T1000 (cell line): ENCODE data around the gene PADI2.
A peak's percentile ranks its signal among the peaks of the same experiment; 100 is the strongest.

Experiments
- DNase-seq: peaks from one replicate; lab custom pipeline; 2025; ENCODE audit warnings: mixed read lengths; lab: John Stamatoyannopoulos, UW

Gene PADI2

DNA sequence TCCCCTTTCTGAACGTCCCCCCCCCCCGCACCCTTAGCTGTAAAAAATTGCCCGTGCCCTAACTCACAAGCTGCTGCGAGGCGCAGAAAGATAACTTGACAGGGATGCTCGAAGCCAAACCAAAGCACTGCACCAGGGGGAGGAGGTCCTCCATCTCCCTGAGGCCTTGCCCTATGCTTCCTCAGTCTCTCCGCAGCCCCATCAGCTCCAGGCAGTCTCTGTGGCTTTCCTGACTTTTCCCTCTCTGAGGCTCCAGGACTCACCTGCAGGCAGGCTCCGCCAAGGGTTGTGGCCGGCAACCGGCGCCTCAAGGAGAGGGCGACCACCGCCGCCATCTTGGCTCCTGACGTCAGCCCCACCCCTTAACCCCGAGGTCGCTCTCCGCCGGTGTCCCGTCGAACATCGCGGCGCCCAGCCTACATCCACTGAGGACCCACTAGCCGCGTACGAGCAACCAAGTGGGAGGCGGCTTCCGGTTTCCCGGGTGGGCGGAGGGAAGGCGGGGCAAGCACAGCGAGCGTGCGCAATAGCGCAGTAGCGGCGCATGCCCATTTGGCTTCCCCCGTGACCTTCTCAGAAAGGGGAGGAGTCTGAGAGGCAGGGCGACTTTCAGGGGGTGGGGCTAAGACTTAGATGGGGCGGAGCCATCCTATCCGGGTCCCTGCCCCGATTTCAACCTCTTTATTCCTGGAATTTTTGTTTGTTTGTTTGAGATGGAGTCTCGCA, 65.4 kb downstream of the PADI2 start, which contains the start of gene SDHB:
SDHB (minus strand) TSS at position 348 of the 726 bp plus-strand sequence; CDS start at position 335, 13 bp downstream.
- DNase-seq = peak; percentile 99

DNA sequence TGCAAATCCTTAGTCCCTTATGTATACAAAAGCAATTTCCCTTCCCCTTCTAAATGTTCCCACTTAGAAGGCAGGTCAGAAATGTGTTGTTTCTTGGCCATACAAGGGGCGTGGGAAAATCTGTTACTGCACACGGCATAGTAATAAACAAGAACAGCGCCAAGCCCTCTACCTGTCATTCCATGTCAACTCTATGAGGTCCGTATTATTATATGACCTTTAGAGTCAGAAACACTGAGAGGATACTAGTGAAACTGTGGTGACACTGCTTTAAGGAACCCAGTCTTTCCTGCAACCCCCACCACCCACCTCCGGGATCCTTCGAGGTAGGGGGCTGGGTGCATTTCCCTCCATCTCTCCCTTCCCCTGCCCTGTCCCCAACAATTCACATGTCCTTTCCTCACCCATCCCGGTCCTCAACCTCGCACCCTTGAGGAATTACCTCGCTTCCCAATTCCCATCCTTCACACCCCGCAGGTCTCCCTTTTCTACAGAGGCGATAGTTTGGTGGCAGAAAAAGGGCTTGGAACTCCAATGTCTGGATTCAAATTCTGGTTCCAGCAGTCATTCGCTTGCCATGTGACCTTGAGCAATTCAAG, 66.1 kb downstream of the PADI2 start:
- no peak for DNase-seq

DNA sequence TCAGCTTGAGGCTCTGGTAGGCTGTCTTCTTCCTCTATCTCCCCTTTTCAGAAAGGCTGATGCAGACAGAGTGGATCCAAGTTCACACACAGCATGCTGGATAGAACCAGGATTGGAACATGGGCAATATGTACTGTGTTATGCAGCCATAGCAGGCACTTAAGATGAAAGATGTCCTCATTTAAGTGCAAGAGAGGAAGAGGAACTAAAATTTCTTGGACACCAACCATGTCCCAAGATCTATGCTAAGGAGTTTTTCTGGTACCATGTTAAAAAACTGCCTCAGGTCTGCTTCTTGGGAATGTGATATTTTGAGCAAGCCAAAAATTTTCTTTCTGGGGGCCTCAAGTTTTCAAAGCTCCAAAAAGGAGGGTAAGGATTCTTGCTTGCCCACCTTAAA, 66.6 kb downstream of the PADI2 start:
- DNase-seq = no peak

DNA sequence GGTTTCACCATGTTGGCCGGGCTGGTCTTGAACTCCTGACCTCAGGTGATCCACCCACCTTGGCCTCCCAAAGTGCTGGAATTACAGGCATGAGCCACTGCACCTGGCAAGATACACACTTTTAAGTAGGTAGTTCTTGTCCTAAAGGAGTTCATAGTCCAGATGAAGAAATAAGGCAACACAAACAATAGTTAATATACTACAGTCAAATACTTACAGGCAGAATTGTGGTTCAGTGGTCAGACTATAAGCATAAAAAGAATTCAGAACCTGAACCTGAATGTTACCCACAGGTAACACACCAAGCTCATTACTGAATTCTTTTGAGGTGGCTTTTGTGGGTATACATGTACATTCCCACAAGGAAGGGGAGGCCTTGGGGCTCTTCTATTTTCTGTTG, 67.2 kb downstream of the PADI2 start:
- DNase-seq = no peak

DNA sequence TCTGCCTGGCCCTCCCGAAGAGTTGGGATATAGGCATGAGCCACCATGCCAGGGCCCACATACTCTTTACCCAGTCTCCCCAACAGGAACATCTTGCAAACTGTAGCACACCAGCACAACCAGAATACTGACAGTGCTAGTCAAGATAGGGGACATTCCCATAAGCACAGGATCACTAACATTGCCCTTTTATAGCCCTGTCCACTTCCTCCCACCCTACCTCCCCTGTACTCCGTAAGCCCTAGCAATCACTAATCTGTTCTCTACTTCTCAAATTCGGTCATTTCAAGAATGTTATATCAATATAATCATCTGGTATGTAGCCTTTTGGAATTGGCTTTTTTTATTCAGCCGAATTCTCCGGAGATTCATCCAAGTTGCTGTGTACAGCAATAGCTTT, 71.3 kb downstream of the PADI2 start:
- no peak for DNase-seq

DNA sequence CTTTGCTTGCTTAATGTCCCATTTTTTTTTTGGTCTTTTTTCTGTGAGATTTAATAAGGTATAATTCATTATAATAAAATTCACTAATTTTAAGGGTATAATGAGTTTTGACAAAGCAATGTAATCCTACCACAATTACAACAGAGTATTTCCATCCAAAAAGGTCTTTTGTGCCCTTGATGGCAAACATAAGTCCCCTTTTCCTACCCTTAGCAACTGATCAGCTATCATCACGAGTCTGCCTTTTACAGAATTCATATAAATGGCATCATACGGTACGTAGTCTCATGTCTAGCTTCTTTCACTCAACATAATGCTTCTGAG, 73.0 kb downstream of the PADI2 start:
- DNase-seq = no peak

DNA sequence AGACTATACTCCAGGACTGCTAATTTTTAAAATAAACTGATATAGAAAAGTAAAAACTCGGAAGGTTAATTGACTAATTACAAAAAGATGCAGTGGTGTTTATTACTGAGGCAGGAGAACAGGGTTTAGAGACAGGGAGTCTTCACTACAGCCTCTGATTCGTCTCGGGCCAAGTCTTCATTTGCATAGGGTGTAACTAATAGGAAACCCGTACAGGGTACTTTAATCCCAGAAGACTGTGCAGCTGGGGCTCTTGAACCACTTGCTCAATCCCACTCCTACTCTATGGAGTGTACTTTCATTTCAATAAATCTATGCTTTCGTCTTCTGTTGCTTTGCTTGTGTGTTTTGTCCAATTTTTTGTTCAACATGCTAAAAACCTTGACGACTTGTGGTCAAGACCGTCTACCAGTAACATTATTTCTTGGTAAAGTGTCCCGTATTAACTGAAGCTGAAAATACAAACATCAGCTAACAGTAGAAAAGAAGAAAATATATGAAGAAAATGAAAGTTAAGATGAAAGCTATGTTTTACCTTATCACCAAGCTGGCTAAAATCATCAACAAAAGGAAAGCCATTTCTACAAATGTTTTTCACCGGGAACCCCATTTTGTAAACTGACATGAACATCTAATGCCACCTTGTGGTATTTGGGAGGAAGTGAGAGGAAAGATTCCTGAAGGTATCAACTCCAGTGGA, 73.5 kb downstream of the PADI2 start:
- DNase-seq = no peak

DNA sequence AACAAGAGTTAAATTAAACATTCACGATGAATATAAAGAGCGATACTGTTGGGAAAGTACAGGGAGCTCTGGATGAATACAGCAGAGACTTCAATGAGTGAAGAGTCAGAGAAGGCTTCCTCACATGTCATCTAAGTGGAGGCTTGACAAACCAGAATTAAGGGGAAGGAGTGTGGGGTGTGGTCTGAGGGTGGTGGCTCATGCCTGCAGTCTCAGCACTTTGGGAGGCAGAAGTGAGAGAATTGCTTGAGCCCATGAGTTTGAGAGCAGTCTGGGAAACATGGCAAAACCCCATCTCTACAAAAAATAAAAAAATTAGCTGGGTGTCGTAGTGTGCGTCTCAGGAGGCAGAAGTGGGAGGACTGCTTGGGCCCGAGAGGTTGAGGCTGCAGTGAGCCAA, 74.1 kb downstream of the PADI2 start:
- no peak for DNase-seq

DNA sequence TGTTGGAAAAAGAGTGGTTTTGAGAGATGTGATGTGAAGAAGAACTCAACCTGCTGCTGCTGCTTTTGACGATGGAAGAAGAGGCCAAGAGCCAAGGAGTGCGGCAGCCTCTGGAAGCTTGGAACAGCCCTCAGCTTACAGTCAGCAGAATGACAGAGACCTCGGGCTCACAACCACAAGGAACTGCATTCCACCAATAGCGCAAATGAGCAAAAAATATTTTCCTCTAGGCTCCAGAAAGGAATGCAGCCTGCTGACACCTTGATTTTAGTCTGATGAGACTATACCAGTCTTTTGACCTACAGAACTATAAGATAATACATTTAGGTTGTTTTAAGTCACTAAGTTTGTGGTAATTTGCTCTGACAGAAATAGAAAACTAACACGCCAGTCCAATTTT, 75.6 kb downstream of the PADI2 start:
- no peak for DNase-seq

DNA sequence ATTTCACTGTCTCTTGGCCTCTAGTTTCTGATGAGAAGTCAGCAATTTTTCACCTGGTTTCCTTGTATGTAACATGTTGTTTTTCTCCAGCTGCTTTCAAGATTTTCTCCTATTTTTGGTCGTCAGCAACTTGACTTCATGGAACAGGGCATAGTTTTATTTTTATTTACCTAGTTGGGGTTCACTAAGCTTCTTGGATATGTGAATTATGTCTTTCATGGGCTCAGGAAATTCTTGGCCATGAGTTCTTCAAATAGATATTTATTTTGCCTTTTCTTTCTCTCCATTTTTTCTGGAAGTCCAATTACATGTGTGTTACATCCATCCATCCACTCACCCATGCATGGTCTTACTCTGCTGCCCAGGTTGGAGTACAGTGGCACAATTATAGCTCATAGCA, 79.1 kb downstream of the PADI2 start:
- no peak for DNase-seq

DNA sequence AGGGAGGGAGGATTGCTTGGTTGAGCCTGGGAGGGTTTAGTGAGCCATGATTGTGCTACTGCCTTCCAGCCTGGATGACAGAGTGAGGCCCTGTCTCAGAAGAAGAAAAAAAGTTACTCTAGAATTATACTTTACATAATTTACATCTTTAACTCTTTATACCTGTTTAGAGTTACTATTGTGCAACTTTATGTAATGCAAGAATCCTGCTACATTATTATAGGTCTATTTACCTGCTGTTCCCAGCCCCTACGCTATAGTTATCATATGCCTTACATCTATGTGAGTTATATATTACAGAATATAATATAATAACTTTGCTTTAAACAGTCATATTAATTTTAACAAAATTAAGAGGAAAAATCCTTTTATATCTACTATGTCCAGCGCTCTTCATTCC, 79.7 kb downstream of the PADI2 start:
- DNase-seq = no peak

DNA sequence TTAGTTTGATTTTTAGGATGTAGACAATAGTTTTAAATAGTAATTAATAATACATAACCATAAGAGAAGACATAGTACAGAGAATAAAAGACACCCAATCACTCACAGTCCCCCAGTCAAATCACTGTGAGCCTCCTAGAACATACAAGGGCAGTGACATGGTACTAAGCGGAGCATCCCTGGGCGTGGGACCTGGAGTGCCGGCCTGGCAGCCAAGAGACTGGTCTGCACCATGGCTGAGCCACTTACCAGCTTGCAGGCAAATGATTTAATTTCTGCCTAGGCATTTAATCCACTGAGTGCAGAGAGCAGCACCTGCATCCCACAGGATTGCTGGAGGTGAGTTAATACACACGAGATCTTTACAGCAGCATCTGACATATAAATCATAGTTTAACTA, 85.8 kb downstream of the PADI2 start:
- DNase-seq = no peak

DNA sequence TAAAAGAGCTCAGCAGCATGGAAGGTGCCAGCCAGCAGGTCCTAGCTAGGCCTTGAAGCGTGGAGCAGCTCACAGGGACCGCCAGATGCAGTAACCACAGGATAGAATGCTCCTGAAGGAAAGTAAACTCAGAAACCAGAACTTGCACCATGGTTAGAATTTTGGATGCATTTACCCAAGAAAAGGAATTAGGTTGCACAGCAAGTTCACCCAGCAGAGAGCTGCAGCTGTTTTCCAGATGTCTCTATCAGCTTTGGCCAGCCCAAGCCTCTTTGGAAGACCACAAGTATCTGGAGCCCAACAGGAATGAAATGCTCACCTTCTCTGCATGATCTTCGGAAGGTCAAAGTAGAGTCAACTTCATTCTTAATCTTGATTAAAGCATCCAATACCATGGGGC, 86.5 kb downstream of the PADI2 start:
- no peak for DNase-seq

DNA sequence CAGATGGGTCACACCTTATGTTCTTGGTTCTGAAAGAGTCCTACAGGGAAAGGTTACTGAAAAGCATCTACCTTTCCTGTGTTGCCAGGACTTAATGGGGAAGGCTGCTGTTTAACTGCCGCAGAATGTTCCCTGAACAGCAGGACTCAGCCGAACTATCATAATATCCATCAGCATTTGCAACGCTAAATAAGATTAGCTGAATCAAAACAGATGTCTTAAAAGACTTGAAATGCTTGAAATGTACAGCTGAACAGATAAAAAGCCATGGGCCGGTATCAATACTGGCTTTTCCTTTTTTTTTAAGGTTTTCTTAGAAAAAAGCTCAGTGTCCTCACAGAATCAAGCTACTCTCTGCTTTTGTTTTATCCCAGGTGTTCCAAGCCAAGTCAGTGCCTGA, 87.8 kb downstream of the PADI2 start:
- no peak for DNase-seq

DNA sequence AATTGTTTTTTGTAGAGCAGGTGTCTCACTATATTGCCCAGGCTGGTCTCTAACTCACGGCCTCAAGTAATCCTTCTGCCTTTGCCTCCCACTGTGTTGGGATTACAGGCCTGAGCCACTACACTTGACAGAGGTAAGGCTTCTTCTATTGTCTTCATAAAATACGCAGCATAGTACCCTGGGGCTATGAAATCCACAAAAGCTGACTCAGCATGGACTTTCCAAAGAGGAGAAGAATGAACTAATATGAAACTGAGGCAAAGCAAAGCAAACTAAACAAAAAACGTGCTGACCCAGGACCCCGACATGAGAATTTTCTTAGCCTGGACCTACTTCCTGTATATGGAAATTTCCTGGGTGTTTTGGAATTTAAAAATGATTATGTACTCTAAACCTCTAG, 89.0 kb downstream of the PADI2 start:
- no peak for DNase-seq

DNA sequence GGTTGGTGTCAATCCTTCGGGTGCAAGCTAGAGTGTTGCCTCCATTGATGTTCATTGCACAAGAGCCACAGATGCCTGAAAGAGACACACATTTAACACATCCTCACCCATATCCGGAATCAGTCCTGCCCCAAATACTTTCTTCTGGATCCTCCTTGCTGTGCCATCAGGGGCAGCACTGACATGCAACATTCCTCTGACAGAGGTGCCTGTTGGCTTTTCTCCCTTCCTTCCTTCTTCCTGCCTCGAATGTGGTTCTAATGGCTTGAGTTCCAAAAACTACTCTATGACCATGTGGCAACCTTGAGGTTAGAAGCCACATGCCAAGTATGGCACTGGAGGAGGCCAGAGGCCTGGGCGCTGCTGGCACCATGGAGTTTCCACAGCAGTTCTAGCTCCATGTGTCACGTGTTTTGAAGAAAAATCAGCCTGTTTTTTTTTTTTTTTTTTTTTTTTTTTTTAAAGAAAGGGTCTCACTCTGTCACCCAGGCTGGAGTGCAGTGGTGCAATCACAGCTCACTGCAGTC, 90.5 kb downstream of the PADI2 start:
- no peak for DNase-seq

DNA sequence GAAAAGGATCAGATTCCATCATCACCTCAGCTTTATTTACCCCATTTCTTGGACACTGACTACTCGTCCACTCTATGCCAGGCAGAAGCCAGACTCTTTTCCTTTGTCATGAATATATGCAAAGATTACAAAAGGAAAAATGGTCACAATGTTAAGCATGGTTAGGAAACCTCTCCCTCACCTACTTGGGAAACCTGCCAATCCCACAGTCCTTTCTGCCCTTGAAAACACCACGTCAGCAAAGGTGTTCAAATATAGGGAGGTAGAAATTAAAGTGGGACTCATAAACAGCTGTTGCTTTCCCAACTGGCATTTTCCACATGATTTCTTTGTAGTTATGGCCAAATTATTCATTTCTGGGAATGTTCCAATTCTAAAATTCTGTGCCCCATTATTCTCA, 91.4 kb downstream of the PADI2 start:
- no peak for DNase-seq

DNA sequence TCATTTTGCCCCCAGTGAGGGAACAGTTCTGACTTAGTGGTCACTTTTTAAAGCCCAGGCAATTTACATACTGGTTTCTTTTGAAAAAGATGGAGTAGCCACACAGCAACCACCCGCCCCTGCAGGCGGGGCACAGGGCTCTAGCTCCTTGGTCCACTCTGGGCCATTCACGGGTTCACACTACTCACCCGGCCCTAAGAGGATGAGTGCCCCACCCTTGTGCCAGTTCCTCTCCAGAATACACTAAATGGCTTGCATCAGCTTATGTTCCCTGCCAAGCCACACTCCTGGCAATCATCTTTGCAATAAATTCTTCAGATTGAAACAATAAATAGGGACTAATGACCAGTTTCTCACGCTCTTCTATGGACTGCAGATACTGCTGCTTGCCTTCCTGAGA, 91.8 kb downstream of the PADI2 start:
- no peak for DNase-seq

DNA sequence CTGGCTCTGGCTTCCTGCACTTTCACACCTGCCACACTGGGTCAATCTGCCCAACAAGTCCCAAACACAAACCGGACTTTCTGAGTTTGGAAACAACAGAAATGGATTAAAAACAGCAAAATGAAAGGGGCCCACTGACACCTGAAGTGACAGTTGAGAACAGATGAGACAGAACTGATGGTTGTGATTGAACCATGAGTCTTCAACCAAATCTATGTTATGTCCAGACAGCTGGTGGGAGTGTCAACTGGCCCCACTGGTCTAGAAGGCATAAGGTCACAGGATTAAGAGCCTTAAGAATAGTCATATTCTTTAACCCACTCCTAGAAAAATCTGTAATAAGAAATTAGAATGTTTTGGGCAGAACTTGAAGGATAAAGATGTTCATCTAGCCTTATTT, 94.5 kb downstream of the PADI2 start:
- no peak for DNase-seq

DNA sequence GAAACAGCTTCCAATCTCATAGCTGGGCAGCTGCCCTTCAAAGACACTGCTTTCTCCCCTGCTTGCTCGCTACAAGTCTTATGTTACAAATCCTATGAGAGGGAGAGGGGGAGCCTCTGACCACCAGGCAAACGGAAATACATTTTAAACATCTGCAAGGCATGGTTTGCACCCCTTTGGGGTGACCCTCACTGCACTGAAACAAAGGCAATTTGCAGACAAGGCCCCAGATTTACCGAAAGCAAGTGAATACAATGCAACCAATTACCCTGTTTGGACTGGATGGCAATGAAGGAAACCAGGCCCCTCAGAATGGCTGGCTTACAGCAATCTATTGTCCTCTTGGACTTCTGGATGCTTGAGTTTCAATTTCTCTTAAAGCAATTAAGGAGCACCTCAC, 95.7 kb downstream of the PADI2 start:
- DNase-seq = no peak

DNA sequence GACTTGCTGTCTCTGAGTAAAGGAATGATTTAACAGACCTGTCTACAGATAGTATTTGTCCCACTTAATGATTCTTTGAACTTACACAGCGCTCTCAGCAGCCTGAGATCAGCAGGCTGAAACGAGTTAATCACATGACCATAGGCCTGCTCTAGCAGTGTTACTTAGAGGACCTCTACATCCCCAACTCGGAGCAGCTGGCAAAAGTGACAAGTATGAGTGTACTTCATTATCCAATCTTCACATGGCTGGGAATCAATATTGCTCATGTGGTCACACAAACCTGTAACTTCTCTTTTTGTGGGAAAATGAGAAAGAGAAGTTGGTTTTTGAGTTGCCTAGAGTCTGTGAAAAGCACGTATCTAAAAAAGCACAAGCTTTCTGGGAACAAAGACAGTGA, 96.1 kb downstream of the PADI2 start:
- no peak for DNase-seq

DNA sequence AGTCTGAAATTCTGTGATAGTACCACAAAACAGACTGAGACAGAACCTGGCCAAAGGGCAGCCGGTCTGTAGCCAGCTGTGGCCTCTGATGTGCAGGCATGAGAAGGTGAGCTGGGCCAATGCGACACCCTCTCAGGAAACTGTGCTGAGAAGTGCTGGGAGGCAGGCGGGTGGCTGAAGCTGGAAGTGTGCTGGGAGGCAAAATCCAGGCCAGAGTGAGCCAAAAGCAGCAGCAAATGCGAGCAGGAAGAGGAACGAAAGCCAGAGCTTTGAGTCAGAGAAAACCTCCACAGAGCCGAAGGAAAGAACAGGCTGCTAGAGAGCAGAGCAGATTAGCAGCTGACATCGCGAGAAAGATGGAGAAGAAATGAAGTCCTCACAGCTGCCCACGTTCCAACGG, 97.4 kb downstream of the PADI2 start:
- DNase-seq = no peak

DNA sequence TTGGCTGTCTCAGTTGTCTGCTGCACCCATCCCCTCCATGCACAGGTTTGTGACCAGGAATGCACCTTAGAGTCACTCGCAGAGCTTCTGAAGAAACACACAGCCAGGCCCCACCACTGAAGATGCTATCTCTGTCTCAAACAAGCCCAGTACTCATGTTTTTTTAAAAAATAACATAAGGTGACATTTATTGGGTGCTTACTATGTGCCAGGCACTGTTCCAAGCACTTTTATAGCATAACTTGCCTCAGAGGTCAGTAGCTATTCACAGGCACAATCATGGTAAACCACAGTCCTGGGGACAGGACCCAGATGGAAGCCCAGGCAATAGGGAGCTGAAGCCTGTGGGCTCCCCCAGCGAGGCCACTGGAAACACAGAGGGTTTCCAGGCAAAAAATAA, 98.7 kb downstream of the PADI2 start:
- no peak for DNase-seq
